Right forelimb (tissue), 1 donor: ENCODE measurements around the gene BCAS3.

ENCODE experiments used
- DNase-seq: peaks from one replicate; pipeline ENCODE4 v3.0.0-alpha.2; 2018

BCAS3 gene

DNA sequence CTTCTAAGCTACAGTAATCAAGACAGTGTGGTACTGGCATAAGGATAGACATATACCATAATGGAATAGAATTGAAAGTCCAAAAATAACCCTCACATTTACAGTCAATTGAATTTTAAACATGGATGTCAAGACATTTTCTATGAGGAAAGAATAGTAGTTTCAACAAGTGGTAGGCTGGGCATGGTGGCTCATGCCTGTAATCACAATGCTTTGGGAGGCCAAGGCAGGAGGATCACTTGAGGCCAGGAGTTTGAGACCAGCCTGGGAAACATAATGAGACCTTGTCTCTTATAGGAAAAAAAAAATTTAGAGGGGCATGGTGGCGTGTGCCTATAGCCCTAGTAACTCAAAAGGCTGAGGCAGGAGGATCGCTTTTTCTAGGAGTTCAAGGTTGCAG is 599.2 kb downstream of the BCAS3 start:
- DNase-seq, result no peak

DNA sequence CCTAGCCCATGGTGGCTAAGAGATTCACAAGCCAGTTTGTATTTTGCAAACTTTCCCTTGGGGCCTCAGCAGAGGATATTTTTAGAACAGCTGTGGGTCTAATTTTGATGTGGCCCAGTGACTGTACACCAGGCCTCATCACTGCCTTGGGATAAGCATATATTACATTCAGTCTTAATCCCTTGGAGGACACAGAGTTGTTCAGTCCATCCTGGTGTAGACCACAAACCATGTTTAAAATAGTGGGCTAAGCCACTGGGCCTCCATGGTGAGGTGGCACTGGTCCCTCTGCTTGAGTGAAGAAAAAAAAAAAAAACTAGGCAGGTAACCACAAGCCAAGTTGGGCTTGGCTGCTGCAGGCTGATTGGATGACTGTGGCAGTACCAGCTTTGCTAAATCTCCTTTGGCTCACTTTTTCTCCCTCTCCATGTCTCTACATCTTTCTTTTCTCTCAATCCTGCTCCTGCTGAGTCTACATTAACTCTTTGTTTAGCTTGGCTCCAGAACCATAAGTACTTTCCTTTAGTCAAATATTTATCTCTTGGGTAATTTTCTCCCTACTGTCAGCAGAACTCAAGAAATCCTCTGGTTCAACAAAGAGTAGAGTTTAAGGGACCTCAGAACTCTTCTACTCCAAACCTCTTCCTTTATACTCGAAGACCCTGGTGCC is 602.0 kb downstream of the BCAS3 start:
- no peak for DNase-seq

DNA sequence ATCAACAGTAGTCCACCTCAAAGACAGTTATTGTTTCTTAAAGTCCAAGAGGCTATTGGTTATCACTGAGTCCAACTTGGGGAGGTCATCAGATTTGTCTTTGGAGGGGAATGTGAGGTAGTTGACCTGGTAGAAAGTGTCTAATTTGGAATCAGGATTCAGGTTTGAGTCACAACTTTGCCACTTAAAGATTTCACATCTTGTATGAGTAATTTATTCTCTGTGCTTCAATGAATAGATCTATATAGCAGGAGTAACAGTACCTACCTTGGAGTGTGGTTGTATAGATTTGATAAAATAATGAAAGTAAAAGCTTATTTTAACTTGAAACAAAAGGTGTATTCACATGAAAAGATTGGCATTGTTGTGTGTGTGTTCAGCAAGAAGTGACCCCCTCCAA is 602.7 kb downstream of the BCAS3 start:
- DNase-seq, result no peak

DNA sequence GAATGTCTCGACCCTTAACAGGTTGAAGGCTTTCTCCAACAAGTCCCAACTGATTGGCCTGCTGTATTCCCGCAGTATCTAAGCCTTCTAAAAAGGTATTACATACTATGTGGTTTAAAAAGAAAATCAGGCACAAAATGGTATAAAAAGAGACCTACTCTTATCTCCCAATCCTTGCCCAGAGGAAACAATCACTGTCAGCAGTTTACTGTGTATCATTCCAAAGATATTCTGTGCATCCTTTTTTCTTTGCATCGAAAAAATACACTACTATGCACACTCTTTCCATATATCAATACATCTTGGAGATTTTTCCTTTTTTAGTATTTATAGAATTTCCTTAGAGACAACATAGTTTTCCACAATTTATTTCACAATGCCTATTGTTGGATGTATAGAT is 603.2 kb downstream of the BCAS3 start:
- DNase-seq, result no peak

DNA sequence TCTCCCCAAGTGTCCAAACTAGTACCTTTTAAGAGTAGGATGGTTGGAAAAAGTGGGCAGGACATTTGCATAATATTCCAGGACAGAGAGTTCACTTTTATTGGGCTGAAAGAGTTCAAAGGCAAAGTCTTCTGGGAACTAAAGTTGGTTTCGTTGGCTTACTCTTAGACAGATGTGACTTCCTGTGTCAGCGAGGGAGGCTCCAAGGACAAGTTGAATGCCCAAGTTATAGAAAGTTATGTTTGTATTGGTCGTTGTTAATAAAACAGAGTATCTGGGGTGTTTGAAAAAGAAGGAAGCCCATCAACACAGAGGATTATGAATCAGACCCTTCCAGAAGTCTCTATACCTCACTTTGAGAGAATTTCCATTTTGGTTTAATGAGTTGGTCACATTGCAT is 604.7 kb downstream of the BCAS3 start:
- DNase-seq, result no peak

DNA sequence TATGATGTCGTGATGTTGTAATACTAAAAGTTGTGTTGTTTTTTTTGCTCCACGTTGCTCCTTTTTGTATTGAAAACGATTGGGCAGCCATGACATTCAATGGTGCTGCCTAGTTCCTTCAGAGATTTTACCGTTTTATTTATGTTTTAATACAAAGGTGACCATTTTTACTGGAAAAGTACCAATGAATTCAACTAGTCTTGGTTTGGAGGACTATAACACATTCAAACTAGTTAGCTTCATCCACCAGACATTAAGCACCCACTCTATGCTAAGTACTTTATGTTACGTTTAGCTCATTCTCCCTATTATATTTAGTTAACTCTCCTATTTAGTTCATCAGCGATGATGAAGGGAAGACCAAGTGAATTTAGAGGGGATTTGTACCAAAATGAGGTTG is 605.4 kb downstream of the BCAS3 start:
- DNase-seq, result no peak

DNA sequence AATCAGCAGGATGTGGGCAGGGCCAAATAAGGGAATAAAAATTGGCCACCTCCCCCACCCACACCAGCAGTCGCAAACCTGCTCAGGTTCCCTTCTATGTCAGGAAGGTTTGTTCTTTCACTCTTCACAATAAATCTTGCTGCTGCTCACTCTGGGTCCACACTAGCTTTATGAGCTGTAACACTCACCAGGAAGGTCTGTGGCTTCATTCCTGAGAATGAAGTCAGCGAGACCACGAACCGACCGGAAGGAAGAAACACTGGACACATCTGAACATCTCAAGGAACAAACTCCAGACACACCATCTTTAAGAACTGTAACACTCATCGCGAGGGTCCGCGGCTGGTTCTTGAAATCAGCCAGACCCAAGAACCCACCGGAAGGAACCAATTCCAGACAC is 606.5 kb downstream of the BCAS3 start:
- DNase-seq, result no peak

DNA sequence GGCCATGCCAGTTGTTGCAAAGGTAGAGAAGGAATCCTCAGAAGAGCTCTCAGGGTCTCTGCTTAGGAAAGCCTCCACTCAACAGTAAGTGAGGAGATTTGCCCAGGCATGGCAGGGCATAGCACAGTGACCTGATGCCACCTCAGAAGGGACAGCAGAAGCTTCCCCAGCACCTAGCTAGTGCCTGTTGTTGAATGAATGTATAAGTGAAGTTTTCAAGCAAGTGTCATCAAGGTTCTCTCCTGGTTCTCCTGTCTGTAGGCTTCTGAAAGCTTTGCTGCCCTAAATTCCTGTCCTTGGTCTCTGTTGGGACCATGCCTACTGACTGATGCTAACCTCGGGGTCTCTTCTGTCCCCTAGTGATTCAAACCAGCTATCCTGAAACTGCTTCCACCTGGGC is 607.1 kb downstream of the BCAS3 start:
- DNase-seq, result no peak

DNA sequence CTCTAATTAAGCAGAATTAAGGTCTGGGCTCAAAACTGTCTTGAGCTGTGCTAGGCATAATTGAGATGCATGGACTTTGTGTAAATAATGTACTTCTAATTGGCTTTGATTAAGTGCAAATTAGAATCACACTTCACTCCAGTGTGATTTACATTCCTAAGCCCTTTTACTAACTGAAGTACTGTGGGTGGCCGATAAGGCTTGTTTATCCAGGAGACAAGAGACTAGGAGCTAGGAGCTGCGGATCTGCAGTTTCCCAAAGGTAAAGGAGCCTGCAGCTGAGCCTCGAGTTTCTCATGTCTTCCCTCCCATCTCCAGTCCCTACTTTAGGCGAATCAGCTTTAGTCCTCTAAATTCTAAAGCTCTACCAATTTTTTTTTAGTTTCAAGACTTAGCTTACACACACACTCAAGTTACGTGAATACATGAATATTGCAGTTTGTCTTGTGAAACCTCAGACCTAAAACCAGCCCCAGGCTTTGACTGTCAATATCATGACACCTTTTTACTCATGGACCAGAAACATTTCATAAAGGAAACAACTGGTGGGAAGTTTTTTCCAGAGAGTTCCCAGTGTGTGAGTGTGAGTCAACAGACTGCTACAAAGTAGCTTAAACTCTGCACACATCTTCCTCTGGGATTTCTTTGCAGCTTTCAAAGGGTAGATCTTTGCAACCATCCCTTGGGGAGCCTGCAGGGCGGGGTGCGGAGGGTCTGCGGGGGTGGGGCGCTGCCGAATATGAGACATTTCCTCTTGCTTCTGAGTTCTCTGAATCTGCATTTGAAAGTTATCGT is 608.1 kb downstream of the BCAS3 start:
- no peak for DNase-seq

DNA sequence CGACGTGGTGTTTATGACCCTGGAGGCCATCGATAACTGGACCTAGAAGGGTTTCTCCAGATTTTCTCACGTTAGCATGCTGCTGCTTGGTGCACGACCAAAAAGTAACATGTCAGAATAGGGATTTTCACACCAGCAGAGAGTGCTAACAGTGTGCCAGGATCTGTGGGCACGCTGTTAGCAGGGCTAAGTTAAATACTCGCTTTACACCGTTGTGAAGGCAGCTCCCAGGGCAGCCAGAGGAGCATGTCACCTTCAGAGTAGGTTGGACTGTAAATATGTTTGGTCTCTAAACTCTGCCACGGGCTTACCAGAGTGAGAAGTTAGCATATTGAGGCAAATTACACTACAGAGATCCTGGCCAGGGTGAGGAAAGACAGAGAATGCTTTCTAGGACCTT is 608.8 kb downstream of the BCAS3 start:
- DNase-seq, result no peak

DNA sequence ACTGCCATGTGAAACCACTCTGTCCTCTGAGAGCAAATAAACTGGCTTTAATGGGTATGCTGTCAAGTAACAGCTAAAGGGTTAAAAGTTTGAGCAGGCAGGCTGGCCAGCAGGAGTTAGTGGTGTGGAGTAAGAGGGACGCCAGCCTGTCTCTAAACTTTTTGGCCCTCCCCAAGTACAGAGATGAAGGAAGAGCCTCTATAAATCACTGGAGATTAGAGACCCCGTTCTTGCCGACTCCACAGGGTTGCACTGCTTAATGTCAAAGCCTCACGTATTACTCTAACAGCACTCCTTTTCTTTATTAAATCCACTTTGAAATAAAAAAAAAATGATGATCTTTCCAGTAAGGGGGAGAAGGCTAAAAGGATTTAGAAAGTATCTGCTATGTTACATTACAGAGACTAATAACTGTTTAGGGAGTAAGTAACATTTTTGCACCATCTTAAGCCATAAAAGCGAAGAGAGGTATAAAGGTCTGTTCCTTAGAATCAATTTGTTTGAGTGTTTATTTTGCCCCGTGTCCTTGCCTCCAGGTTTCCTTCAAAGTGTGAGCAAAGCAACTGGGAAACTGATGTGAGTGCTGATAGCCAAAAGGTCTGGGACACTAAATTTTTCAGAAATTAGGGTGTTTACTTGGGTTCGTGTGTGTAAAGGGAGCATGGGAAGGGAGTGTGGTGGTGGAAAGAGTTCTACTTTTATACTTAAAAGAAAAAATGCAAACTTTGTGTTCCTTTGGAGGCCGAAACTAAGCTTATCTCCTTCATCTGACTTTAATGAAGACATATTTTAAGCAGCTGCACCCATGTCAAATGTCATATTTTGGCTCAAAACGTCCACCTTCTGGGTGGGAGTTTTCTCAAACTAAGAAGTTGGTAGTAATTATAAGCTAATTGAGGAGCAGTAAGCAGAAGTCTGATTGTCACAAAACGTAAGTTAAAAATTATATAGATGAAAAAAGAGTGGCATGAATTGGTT is 612.0 kb downstream of the BCAS3 start:
- DNase-seq, result no peak

DNA sequence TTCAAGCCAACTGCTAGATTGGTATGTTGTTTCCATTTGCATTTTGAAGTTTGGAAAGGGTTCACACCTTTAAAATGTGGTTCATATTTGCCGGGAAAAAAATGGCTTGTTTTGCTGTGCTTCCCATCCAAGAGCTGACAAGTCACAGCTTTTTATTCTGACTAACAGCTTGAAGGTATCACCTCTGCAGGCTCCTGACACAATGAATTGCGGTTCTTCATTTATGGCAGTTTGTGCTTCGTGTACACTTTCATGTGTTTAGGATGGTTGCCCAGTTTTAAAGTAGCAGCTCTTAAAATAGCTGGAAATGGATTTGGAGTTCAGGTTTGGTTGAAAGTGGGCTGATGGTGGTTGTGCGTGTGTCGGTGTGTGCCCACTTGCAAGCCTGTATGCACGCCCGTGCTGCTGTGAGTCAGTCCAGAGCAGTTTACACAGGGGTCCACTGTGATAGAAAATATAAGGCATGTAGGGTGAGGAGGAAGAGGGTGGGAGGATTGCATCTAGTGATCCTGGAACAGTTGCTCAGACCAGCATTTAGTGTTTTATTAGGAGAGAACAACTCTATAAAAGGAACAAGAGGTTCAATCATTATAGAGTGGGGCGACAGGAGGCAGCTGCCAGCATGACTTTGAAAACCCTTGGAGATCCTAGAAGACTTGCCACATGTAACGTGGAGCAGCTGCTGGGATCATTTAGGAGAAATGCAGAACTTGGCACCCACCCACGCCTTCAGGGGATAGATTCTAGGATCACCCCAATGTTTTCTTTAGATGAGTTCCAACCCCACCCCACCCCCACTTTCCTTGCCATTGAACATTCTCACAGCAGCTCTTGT is 614.0 kb downstream of the BCAS3 start:
- no peak for DNase-seq

DNA sequence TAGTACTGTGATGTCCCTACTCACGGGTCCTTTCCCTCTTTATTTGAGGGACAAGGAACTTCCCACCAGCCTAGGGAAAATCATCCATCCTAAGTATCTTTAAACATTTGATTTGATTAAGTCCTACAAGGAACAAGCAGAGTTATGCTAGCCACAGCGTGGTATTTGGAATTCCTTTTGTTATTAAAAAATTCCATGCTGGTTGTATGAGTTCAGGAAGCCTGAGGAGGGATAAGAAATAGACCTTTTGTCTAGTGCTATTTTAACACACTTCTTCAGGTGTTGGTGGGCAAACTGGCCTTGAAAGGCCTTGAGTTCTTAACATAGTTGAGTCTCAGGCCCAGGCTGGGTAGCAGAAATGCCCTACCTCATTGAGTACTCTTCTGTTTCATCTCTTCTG is 616.6 kb downstream of the BCAS3 start:
- no peak for DNase-seq

DNA sequence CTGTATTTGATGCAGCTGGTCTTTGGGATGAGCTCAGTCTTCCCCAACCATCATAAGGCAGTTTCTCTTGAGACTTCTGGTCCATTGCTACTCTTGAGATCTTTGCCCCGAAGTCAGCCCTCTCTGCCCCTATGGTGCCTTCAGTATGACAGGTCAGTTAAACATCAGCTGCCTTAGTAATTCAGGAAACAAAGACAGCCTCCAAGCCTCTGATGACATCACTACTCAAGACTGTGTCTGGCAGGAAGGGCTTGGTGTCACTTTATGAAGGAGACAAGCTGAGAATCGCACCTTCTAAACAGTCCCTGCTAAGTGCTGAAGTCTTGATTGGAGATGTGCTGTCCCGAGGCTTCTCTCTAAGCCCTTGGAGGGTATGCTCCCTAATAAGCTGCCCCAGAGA is 617.1 kb downstream of the BCAS3 start:
- DNase-seq, result no peak

DNA sequence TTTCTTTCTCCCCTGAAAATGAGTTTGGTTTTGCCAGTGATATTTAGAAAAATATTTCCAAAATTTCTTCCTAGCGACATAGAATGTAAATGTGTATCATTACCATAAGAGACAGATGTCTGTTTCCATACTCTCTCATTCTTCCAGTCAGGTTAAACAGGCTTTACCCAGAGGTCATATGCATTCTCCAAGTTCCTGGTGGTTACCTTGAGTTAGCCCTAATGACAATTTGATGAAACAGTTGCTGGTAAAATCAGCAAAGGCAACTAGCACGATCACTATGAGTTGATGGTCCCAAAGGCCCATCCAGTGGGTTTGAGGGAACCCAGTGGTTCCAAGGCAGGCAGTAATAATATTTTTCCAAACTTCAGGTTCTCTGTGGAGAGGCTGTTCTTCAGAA is 618.4 kb downstream of the BCAS3 start:
- DNase-seq, result no peak

DNA sequence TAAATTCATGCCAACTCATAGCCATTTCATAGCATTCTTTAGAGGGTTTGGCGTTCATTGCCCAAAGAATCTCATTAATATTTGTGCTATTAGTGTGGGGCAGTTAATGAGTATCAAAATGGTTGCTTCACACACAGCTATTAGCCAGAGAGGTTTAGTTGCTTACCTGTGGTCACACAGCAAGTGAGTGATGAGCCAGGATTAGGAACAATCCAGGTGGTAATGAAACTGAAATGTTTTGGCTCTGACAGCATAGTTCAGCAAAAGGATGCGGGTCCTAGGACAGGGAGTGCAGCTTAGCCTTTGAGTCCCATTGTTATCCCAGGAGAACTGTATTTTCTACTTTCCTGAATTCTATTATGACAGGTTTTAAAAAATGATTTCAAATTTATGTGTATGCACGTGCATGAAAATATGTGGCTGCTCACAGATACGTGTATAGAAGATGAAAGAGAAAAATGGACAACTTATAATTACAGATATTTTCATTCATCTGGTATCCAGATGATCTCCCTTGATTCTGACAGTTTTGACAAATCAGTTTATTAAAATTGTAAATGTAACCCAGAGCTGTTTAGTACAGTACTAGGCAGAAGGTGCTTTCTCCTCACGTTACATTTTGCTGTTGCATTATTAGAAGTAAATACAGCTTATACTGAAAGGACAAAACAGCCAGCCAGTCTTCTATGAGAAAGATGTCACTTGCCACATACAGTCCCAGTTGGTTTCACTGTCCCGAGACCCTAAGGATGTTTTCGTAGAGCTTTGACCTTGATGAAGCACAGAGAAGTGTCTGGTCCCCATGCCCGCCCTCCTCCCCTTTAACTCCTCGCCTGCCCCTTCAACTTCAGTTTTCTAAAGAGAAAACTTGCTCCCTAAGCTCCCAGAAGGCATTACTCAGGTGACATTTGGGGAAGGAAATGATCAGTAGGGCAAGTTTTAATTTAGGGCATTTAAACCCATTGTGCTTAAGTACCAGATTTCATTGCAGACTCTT is 622.2 kb downstream of the BCAS3 start:
- no peak for DNase-seq

DNA sequence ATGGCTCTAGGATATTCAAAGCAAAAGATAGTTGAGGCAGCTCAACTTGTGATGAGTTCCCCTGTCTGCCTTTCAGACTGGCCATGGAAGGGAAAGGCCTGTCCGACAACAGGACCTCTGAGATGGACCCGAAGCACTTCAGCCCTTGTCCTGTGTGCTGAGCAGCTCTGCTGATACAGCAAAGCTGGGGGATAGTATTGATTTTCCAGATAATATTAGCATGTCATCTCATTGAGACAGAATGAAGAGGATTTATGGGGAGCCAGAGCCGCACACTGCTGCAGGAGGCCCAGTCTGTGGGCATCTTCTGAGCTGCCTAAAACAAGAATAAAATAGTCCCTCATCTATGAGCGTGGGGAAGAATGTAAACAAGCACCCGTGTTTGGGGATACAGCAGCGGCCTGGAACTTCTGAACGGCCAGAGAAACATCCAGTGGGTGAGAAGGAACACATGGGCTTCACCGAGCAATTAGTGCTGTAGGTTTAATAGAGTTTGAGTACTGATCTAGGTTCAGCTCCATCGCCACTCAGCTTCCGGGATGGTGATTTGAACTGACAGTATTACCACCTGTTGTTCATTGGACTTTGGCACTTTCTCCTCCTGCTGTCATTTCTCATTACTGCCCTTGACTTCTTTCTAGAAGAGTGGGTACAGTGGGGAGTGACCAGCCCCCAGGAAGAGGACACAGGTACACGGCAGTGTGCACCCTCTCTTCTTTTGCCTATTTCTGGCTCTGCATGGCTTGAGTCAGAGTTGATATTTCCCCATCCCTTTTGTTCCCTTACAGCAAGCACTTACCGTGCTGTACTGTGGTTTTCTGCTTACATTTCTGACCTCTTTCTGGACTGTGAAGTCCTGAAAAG is 625.5 kb downstream of the BCAS3 start:
- DNase-seq, result no peak

DNA sequence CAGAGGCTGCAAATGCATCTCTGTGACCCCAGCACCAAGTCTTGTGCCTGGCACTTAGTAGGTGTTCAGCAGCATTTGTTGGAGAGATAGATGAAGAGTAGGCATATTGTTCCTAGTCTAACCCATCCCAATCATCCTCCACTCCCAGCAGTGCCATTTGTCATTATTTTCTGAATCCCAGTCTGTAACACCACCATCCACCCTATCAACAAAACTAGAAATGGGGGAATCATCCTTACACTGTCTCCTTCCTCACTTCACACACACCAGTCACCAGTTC is 626.1 kb downstream of the BCAS3 start:
- DNase-seq, result no peak

DNA sequence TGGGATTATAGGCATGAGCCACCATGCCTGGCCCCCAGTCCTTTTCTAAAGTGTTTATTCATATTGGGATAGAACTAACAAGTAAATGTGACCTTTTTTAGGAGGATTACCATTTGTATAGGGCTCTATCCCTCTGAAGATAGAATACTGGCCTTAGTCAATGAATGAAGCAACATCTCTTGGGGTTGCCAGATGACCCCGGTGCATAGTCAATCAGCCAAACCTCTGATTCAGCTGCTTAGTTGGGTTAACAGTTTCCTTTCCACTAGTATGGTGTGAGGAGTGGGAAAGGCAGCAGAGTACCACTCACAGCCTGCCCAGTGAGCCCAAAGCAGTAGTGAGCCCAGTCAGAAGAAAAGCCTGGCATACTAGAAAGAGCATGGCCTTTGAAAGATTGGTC is 627.4 kb downstream of the BCAS3 start:
- no peak for DNase-seq

DNA sequence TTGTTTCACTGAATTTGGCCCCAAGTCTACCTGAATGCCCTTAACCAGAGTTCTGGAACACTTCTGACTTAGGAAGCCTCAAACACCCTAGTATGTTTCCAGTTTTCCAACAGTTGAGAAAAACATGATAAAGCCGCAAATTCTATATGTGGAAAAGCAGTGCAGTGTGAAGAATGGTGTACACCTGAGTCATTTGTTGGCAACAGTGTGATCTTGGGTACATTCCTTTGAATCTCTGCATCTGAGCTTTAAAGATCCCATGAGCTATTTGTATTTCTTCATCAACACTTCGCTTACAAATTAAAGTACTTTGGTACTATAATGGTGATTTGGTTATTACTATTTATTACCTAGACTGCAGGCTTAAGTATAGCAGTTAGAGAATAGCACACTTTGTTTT is 628.4 kb downstream of the BCAS3 start:
- DNase-seq, result no peak
